ENCODE measurements around the gene XRCC6.
"Not testable (repeated sequence)": the region's sequence is repeated elsewhere in the genome, so short reads cannot be mapped to it uniquely, and the experiment has no call there.

Gene XRCC6

GRCh38 chr22:41621099-41621910 is at the start of gene XRCC6:
TSS of gene XRCC6 (plus strand) at chr22:41621295. CDS start at chr22:41622005, 710 bp downstream.
- peak; percentile 100 for DNase-seq
- Mint-ChIP-seq H3K4me1 (peaks cover 44% of the 10 kb centered on the region), H3K4me3 (peak within 1 kb of the TSS; percentile 99), H3K36me3 (peaks cover 24% of the 10 kb centered on the region), H3K27me3 (no peaks in the 10 kb centered on the region), H3K9me3 (no peaks in the 10 kb centered on the region), H3K27ac (peak within 1 kb of the TSS; percentile 99)
- CTCF ChIA-PET: interaction anchor here (1.4 kb wide), 1 partner anchor 77 kb away, joined by 4 read pairs; the partner anchor contains the start of gene POLR3H

DNA sequence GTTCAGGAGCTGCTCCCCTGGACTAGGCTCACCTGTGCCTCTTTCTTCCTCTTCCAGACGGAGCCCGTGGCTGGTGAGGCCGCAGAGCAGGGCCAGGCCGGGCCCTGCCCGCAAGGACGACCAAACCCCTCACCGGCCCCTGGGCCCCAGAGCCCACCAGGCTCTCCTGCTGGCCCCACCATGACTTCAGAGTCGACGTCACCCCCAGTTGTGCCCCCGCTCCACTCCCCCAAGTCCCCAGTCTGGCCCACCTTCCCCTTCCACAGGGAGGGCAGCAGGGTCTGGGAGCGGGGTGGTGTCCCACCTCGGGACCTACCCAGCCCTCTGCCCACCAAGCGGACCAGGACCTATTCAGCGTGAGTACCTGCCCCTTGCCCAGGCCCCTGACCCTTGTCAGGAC is 49.3 kb upstream of the XRCC6 start:
- Mint-ChIP-seq H3K9me3 (no peaks in the 10 kb centered on the region), H3K27me3 (peaks cover 27% of the 10 kb centered on the region), H3K4me1 (no peaks in the 10 kb centered on the region), H3K27ac (no peak overlapping the region), H3K36me3 (peaks cover 2% of the 10 kb centered on the region), H3K4me3 (no peak overlapping the region)
- CTCF ChIA-PET: no interaction called here
- no peak for DNase-seq

DNA sequence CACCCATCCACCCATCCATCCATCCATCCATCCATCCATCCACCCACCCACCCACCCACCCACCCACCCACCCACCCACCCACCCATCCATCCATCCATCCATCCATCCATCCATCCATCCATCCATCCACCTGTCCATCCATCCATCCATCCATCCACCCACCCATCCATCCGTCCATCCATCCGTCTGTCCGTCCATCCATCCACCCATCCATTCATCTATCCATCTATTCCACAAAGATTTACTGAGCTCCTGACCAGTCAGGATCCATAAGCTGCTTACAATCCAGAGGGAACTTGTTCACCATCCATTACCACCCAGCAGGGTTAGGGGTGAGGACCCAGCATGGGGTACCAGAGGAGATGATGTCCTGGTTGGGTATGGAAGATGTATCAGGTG is 48.8 kb upstream of the XRCC6 start:
- DNase-seq, H3K27ac Mint-ChIP-seq, H3K36me3 Mint-ChIP-seq, CTCF ChIA-PET, H3K9me3 Mint-ChIP-seq, H3K4me1 Mint-ChIP-seq, H3K4me3 Mint-ChIP-seq: not testable (repeated sequence)
- peaks cover 26% of the 10 kb centered on the region for H3K27me3 Mint-ChIP-seq

GRCh38 chr22:41573677-41574076 is 47.4 kb upstream of the XRCC6 start:
- CTCF ChIA-PET: interaction anchor here (1.1 kb wide), 1 partner anchor 93 kb away, joined by 4 read pairs; no protein-coding TSS in a partner anchor
- H3K27ac Mint-ChIP-seq: no peak overlapping the region
- H3K9me3 Mint-ChIP-seq: no peaks in the 10 kb centered on the region
- no peaks in the 10 kb centered on the region for H3K4me1 Mint-ChIP-seq
- peaks cover 12% of the 10 kb centered on the region for H3K27me3 Mint-ChIP-seq
- no peak overlapping the region for H3K4me3 Mint-ChIP-seq
- no peak for DNase-seq
- peaks cover 10% of the 10 kb centered on the region for H3K36me3 Mint-ChIP-seq

GRCh38 chr22:41574847-41575381 is 46.2 kb upstream of the XRCC6 start:
- DNase-seq: no peak
- CTCF ChIA-PET: interaction anchor here (1.4 kb wide), 1 partner anchor 15 kb away, joined by 3 read pairs; the partner anchor contains the start of gene PMM1
- Mint-ChIP-seq H3K27ac (no peak overlapping the region), H3K9me3 (no peaks in the 10 kb centered on the region), H3K4me3 (no peak overlapping the region), H3K27me3 (peaks cover 5% of the 10 kb centered on the region), H3K36me3 (peaks cover 11% of the 10 kb centered on the region), H3K4me1 (no peaks in the 10 kb centered on the region)

DNA sequence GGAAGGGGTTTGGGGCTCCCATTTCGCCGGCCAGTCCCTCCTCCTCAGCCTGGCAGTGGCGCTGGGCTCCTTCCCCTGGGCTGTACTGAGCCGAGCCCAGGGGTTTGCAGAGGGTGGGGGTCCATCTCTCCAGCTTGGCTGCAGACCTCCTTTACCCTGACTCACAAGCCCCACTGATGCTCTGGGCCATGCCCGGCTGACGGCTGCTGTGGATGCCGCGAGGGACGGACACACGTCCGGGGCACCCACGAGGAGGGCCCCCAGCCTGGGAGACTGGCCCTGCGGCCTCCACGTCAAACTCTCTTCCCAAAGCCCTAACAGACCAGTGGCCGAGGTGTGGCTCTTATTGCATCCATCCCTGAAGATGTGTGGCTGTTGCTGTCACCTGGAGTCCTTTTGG is 45.6 kb upstream of the XRCC6 start:
- CTCF ChIA-PET: interaction anchor here (1.4 kb wide), 1 partner anchor 14 kb away, joined by 3 read pairs; the partner anchor contains the start of gene PMM1
- DNase-seq: no peak
- Mint-ChIP-seq H3K27me3 (no peaks in the 10 kb centered on the region), H3K4me1 (peaks cover 6% of the 10 kb centered on the region), H3K4me3 (no peak overlapping the region), H3K9me3 (no peaks in the 10 kb centered on the region), H3K36me3 (peaks cover 17% of the 10 kb centered on the region), H3K27ac (no peak overlapping the region)

DNA sequence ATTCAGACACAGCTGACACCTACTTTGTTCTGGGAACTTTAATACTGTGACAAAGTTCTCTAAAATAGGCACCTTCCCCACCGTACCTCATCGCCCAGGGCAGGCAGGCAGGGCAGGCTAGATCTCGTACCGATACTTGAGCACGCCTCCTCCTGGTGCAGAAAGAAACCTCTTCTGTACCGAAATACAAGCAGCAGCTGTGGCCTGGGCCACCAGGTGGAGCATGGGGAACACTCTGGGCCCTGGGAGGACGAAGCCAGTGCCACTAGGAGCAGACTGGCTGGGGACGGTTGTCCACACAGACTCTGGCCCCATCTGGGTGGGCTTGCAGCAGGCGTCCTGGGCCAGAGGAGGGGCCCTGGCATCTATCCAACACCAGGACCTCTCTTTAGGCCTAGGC is 44.2 kb upstream of the XRCC6 start:
- CTCF ChIA-PET: interaction anchor here (1.0 to 1.8 kb wide), 3 partner anchors 9 to 20 kb away, joined by 3 to 10 read pairs (median 7); partner anchors contain the start of gene PMM1
- Mint-ChIP-seq H3K27me3 (no peaks in the 10 kb centered on the region), H3K9me3 (no peaks in the 10 kb centered on the region), H3K4me1 (peaks cover 11% of the 10 kb centered on the region), H3K27ac (no peak overlapping the region), H3K36me3 (peaks cover 17% of the 10 kb centered on the region), H3K4me3 (no peak overlapping the region)
- DNase-seq: peak; percentile 69

- CTCF ChIA-PET: interaction anchor here (1.7 kb wide), 1 partner anchor 19 kb away, joined by 7 read pairs; no protein-coding TSS in a partner anchor
- Mint-ChIP-seq H3K9me3 (no peaks in the 10 kb centered on the region), H3K27me3 (no peaks in the 10 kb centered on the region), H3K4me3 (no peak overlapping the region), H3K4me1 (peaks cover 11% of the 10 kb centered on the region), H3K36me3 (peaks cover 23% of the 10 kb centered on the region), H3K27ac (no peak overlapping the region)
- DNase-seq: no peak
Observed at GRCh38 chr22:41578114-41578513, 43.0 kb upstream of the XRCC6 start.

DNA sequence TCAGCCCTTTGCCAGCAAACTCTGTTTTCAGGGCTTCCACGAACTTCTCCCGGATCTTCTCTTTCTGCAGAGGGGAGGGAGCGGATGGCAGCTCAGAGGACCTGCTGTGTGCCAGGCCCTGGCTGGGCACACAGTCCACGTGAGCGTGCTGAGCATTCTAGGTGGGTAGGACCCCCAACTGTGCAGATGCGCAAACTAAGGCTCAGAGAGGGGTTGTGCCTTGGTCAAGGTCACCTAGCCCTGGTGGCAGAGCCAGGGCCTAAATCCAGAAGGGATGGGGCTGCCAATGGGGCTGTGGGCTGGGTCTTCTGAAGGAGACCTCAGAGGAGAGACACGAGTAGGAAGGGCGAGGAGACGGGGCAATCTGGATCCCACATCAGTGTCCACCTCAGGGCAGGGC is 42.3 kb upstream of the XRCC6 start:
- Mint-ChIP-seq H3K27me3 (no peaks in the 10 kb centered on the region), H3K36me3 (peaks cover 27% of the 10 kb centered on the region), H3K9me3 (no peaks in the 10 kb centered on the region), H3K4me1 (peaks cover 11% of the 10 kb centered on the region), H3K4me3 (no peak overlapping the region), H3K27ac (no peak overlapping the region)
- CTCF ChIA-PET: interaction anchor here (1.7 kb wide), 1 partner anchor 18 kb away, joined by 7 read pairs; no protein-coding TSS in a partner anchor
- no peak for DNase-seq

GRCh38 chr22:41579297-41579996 is 41.6 kb upstream of the XRCC6 start:
- Mint-ChIP-seq H3K4me1 (peaks cover 11% of the 10 kb centered on the region), H3K27ac (no peak overlapping the region), H3K9me3 (no peaks in the 10 kb centered on the region), H3K4me3 (no peak overlapping the region), H3K36me3 (peaks cover 27% of the 10 kb centered on the region), H3K27me3 (no peaks in the 10 kb centered on the region)
- CTCF ChIA-PET: no interaction called here
- no peak for DNase-seq

DNA sequence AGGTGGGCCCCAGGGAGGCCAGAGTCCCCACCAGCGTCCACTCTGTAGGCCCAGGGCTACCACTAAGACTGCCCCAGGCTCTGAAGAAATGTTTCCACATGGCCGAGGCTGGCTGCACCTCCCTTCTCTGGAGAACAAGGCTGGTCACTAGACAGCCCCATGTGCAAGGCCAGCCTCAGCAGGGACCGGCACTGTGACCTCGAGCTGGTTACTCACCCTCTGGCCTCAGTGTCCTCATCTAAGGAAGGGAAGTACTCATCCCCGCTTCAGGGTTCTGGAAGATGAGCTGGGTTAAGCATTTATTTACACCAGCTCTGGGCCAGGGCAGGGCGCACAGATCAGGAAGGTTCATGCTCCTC is 41.1 kb upstream of the XRCC6 start:
- no peak overlapping the region for H3K4me3 Mint-ChIP-seq
- peaks cover 11% of the 10 kb centered on the region for H3K4me1 Mint-ChIP-seq
- H3K27ac Mint-ChIP-seq: no peak overlapping the region
- CTCF ChIA-PET: interaction anchor here (0.6 to 1.7 kb wide), 2 partner anchors 10 to 17 kb away, joined by 3 read pairs; partner anchors contain the start of gene PMM1
- peaks cover 28% of the 10 kb centered on the region for H3K36me3 Mint-ChIP-seq
- H3K27me3 Mint-ChIP-seq: no peaks in the 10 kb centered on the region
- no peaks in the 10 kb centered on the region for H3K9me3 Mint-ChIP-seq
- DNase-seq: no peak

DNA sequence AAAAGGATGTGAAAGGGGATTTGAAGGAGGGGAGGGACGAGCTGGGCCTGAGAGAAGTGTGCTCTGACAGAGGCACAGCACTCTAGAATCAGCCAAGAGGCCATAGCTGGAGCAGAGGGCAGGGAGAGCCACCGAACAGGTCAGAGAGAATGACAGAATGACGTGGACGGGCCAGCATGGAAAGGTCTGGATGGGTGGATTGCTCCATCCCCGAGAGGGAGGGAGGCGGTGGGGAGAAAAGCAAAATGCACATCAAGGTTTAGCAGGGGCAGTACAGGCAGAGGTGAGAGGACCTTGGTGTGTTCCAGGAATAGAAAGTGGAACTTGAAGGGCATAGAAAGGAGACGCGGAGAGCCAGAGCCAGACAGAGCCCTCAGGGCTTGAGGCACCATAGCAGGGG is 38.4 kb upstream of the XRCC6 start:
- H3K4me1 Mint-ChIP-seq: peaks cover 18% of the 10 kb centered on the region
- no peaks in the 10 kb centered on the region for H3K9me3 Mint-ChIP-seq
- no peak overlapping the region for H3K27ac Mint-ChIP-seq
- CTCF ChIA-PET: no interaction called here
- peaks cover 29% of the 10 kb centered on the region for H3K36me3 Mint-ChIP-seq
- DNase-seq: no peak
- H3K27me3 Mint-ChIP-seq: no peaks in the 10 kb centered on the region
- no peak overlapping the region for H3K4me3 Mint-ChIP-seq

GRCh38 chr22:41584881-41585280 is 36.2 kb upstream of the XRCC6 start:
- DNase-seq: no peak
- H3K36me3 Mint-ChIP-seq: peaks cover 26% of the 10 kb centered on the region
- no peak overlapping the region for H3K4me3 Mint-ChIP-seq
- no peak overlapping the region for H3K27ac Mint-ChIP-seq
- no peaks in the 10 kb centered on the region for H3K27me3 Mint-ChIP-seq
- CTCF ChIA-PET: no interaction called here
- no peaks in the 10 kb centered on the region for H3K9me3 Mint-ChIP-seq
- H3K4me1 Mint-ChIP-seq: peaks cover 35% of the 10 kb centered on the region

- Mint-ChIP-seq H3K4me3 (no peak overlapping the region), H3K36me3 (peaks cover 21% of the 10 kb centered on the region), H3K9me3 (no peaks in the 10 kb centered on the region), H3K27ac (no peak overlapping the region), H3K27me3 (no peaks in the 10 kb centered on the region), H3K4me1 (peaks cover 30% of the 10 kb centered on the region)
- no peak for DNase-seq
- CTCF ChIA-PET: interaction anchor here (1.3 kb wide), 1 partner anchor 11 kb away, joined by 4 read pairs; no protein-coding TSS in a partner anchor
Observed at GRCh38 chr22:41585898-41586297, 35.2 kb upstream of the XRCC6 start.

Data from activated naive CD4-positive, alpha-beta T cell treated with anti-CD3 and anti-CD28 coated beads, Interleukin-2, amount 10 ng/mL, durations not matched to agents 7 days and 5 days (primary cell).